NCI-H2227 (cell line): Measurements from ENCODE around the gene SDE2.
"Not testable (repeated sequence)": the region's sequence is repeated elsewhere in the genome, so short reads cannot be mapped to it uniquely, and the experiment has no call there.

ENCODE experiments used
- DNase-seq: peaks from one replicate; lab custom pipeline; 2025; ENCODE audit not compliant: unreplicated experiment; lab: John Stamatoyannopoulos, UW

Gene SDE2

DNA sequence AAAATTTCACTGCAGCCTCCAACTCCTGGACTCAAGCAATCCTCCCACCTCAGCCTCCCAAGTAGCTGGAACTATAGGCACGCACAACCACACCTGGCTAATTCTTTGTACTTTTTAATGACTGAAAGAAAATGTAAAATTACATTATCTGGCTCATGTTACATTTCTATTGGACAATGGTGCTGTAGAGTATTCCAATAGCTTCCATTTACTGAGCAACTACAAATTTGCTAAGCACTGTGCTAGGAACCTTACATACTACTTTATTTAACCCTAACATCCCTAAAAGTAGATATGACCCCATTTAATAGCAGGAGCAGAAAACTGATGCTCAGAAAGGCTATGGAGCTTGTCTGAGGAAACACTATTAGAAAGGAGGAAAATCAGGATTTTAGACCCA lies 19.7 kb downstream of the SDE2 start:
- no peak for DNase-seq

DNA sequence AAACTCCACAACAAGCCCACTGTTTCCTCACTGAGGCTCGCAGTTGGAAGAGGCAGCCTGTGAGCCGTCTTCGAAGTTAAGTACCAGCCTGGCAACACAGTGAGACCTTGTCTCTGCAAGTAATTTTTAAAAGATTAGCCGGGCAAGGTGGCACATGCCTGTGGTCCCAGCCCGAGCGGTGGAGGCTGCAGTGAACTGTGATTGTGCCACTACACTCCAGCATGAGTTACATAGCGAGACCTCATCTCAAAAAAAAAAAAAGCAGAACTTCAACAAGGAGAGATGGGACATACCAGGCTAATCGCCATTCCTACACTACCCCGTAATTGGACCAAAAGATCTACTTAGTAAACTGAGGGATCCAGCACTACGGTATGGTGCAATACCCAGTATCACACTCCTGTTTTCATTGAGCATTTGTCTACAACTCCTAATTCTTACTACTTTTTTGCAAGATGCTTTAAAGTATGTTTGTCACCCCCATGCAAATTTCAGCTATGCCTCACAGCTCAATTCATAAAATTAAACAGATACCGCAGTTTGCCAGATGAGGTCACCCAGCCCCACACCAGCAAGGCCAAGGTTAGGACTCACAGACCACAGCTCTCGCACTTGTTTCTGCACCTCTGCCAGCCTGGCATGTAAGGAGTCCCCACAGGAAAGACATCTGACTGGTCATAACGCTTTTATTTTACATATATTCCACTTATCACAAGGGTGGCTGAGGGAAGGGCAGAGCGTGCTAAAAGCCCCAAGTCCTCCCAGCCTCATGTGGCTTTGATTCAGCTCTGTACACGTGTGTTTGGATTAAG lies 21.0 kb downstream of the SDE2 start:
- DNase-seq, result no peak

DNA sequence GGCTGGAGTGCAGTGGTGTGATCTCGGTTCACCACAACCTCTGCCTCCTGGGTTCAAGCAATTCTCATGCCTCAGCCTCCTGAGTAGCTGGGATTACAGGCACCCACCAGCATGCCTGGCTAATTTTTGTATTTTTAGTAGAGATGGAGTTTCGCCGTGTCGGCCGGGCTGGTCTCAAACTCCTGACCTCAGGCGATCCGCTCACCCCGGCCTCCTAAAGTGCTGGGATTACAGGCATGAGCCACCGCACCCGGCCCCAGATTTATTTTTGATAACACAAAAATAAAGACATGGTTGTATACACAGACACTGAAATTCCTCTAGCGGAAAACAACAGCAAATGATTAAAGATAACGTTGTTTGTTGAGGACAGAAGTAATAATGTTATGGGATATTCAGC lies 24.0 kb downstream of the SDE2 start:
- DNase-seq, result not testable (repeated sequence)

DNA sequence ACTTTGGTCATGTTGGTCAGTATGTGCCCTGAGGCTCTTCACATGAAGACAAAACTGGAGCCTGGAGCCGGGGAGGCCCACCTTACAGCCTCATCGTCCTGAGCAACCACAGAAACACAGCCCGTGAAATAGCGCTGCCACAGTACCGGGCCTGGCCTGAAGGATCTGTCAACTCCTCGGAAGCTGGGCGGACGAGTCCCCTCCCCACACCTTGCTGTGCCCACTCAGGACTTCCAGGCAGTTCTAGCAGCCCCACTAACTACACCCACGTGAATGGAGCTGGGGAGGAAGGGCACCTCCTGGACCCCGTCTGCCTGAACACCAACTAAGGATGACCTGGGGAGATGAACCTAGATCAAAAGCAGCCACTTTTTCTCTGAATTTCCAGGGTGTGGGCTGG lies 24.7 kb downstream of the SDE2 start:
- no peak for DNase-seq

DNA sequence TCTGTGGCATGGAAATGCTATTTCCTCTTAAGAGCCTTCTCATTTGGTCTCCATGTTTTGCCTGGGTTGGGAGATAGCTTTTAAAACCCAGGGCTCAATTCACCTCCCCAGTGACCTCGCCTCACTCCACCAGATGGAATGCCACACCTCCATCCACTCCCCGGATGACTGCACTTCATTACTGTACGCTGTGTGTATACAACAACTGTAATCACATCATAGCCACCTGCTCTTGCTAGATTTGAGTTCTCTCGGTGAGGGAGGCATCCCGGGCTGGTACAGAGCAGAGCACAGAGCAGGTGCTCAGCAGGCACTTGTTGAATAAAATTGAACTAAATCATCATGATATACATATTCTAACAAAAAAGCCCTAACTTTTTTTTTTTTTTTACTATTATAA lies 26.0 kb downstream of the SDE2 start:
- peak; percentile 78 for DNase-seq

DNA sequence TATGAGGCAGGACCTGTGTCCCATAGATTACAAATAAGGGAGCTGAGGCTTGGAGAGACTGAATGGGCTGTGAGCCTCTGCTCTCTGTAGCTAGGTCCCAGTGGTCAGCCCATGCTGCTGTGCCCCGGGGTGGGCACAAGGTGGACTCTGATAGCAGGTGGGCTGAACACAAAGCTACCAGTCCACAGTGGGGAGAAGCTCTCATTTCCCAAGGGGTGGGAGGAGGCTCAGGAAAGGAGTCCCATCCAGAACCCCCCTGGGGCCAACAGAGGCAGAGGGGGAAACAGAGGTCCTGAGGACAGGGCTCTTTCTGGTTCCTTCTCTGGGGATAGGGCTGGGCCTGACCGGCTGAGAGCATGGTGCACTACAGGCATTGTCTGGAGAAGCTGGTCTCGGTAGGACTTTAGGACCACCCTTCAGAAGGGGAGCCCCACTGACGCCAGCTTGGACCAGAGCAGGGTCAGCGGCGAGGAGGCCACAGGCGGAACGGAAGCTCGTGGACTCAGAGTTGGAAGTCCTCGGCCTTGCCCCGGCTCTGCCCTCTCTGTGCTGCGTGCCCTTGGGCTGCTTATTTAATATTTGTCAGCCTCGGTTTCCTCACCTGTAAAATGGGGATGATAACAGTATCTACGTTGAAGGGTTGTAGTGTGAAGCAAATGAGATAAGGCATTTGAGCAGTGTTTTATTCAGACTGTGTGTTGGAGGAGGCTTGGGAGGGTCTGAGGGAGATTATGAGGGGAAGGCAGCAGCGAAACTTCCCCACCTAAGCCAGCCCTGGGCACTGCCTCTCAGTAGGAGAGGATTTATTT lies 26.6 kb downstream of the SDE2 start:
- DNase-seq, result no peak

DNA sequence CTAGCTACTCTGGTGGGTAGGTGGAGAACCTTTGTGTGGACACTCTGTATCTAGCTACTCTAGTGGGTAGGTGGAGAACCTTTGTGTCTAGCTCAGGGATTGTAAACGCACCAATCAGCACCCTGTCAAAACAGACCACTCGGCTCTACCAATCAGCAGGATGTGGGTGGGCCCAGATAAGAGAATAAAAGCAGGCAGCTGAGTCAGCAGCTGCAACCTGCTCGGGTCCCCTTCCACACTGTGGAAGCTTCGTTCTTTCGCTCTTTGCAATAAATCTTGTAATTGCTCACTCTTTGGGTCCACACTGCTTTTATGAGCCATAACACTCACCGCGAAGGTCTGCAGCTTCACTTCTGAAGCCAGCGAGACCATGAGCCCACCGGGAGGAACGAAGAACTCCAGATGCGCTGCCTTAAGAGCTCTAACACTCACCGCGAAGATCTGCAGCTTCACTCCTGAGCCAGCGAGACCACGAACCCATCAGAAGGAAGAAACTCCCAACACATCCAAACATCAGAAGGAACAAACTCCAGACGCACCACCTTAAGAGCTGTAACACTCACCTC lies 28.5 kb downstream of the SDE2 start:
- DNase-seq, result not testable (repeated sequence)

DNA sequence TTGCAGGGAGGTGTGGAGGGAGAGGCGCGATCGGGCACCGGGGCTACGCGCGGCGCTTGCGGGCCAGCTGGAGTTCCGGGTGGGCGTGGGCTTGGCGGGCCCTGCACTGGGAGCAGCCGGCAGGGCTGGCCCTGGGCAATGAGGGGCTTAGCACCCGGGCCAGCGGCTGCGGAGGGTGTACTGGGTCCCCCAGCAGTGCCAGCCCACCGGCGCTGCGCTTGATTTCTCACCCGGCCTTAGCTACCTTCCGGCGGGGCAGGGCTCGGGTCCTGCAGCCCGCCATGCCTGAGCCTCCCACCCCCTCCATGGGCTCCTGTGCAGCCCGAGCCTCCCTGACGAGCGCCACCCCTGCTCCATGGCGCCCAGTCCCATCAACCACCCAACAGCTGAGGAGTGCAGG lies 29.4 kb downstream of the SDE2 start:
- DNase-seq, result not testable (repeated sequence)

DNA sequence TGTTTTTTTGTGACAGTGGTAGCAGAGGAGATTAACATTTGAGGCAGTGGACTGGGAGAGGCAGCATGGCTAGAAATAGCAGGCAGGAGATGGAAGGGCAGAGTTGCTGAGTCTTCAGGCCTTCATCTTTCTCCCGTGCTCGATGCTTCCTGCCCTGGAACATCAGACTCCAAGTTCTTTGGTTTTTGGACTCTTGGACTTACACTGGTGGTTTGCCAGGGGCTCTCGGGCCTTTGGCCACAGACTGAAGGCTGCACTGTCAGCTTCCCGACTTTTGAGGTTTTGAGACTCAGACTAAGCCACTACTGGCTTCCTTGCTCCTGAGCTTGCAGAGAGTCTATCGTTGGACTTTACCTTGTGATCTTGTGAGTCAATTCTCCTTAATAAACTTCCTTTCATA lies 33.9 kb downstream of the SDE2 start:
- no peak for DNase-seq

DNA sequence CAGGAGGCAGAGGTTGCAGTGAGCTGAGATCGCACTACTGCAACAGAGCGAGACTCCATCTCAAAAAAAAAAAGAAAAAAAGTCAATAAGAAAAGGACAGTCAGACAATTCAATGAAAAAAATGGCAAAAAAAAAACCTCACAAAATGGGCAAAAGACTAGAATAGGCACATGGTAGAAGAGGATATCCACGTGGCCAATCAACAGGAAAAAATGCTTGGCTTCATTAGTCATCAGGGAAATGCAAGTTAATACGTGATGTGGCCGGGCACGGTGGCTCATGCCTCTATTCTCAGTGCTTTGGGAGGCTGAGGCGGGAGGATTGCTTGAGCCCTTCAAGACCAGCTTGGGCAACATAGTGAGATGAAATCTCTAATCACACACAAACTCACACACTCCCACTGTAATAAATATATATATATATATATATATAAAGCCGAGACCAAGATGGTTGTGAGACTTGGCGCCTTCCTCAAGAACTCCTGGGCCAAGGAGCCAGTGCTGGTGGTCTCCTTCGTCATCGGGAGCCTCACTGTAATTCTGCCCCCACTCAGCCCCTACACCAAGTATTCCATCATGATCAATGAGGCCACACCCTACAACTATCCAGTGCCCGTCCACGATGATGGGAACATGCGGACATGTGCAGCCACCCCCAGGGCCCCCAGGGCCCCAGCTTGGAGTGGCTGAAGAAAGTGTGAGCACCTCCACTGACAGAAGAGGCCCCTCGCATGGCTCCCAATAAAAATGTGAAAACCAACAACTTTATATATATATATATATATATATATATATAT lies 35.2 kb downstream of the SDE2 start:
- no peak for DNase-seq

DNA sequence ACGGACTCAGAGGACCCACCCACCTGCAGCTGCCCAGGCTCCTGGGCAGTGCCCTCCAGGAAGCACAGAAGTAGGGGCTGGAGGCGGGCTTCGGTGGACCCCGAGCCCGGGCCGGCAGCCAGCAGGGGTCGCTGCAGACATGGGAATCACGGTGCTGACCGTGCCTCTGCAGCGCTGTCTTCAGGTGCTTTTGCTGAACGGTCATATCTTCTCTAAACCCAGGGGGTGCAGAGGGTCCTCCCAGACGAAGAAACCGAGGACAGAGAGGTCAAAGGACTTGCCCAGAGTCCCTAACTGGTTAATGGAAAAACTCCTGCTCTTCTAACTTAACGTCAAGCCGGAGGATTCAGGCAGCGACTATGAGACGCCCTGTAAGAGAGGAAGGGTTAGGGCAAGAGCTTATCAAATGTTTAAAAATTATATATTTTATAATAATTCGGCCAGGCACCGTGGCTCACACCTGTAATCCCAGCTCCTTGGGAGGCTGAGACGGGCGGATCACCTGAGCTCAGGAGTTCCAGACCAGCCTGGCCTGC lies 36.6 kb downstream of the SDE2 start:
- DNase-seq, result peak; percentile 77

DNA sequence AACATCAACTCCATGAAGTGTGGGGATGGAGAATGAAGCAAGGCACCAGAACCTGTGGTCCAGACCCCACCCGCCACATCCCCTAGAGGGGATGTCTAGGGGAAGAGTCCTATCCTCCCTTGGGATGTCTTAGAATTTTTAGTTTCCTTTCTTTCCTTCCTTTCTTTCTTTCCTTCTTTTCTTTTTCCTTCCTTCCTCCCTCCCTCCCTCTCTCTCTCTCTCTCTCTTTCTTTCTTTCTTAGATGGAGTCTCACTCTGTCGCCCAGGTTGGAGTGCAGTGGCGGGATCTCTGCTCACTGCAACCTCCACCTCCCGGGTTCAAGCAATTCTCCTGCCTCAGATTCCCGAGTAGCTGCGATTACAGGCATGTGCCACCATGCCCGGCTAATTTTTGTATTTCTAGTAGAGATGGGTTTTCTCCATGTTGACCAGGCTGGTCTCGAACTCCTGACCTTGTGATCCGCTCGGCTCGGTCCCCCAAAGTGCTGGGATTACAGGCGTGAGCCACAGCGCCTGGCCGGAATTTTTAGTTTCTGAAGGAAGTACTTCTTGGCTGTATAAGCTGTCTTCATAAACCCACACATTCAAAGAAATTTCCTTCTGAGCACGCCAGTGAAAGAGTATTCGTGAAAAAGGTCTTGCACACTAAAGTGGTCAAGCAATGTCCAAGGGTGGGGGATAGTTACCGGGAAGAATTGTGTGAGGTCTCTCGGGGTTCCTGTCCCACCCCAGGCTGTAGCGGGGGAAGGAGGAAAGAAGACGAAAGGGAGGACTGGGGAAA lies 37.3 kb downstream of the SDE2 start:
- DNase-seq, result no peak

DNA sequence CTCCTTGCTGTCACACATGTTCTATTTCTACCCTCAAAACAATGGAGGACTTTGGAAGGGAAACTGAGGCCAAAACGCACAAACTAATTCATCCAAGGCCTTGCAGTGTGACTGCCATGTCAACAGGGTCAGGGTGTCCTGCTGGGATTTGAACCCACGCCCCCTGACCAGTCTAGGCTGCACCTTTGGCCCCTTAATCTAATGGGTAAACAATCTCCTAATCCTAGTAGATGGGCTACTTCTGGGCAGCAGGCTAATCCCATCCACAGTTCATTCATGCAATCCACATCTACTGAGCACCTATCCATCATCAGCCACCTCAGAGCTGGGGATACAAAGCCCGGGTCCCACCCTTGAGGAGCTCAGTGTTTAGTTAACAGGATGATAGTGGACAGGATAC lies 41.1 kb downstream of the SDE2 start:
- DNase-seq, result no peak

DNA sequence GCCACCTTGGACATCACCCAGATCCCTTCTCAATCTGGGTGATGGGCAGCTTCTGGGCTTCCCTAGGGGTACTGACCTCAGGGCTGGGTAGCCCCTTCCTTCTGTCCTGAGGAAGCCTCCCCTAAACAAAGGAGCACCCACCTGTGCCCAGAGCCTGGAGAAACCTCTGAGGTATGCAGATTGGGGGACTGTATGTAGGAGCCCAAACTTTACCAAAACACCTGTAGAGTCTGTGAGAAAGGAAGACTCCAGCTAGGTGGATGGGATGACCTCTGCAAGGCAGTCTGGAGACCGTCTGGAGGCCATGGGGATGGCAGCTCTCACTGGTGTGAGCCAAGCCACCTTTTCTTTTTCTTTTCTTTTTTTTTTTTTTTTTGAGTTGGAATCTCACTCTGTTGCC lies 44.4 kb downstream of the SDE2 start:
- DNase-seq, result no peak

DNA sequence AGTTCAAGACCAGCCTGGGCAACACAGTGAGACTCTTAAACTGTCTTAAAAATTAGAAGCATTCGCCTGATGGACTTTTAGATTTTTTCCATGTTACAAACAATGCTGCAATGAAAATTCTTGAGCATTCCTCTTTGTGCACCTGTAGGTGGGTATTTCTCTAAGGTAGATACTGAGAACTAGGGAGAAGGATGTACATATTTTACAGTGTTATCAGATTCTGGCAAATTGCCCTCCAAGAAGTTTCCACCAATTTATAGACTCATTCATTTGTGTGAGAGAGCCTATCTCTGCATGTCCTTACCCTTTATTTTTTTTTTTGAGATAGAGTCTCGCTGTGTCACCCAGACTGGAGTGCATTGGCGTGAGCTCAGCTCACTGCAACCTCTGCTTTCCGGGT lies 45.8 kb downstream of the SDE2 start:
- DNase-seq, result no peak

DNA sequence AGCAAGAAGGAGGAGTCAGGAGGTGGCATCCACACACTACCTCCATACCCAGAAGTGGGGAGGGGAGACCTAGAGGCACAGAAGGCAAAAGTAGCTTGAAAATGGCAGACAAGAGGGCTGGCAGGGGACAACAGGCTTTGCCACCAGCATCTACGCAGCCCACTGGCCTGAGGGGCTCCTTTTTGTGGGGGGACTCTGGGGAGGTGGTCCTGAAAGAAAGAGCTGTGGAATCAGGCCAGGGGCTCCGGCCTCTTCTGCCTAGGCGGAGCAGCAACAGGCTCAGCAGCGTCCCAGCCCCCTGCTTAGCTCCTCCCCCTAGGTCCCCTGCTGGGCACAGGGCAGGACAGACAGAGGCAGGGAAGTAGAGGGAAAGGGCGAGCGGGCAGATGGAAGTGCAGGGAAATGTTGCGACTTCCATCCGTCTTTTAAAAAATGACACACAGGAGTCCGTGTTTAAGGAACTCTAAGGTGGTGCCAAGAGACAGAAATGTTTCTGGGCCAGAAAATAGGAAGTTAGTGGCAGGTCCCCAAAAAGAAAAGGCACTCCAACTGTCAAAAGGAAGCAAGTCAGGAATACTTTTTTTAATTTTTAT lies 48.1 kb downstream of the SDE2 start:
- DNase-seq, result no peak

DNA sequence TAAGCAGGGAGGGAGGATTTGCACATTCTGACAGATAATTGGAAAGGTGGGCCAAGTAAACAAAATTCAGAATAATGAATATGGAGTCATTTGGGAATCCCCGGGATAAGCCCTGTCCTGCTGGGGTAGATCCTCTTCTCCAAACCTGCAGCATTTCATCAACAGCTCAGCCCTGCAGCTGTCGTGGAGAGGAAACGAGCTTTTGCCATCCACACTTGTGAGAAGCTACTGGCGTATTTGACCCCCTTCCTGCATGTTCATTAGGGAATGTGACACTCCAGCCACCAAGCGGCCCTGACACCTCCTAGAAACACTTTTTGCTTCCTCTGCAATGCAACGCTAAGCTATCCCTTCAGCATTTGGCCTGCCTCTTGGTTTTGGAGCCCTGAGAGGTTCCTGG lies 50.1 kb downstream of the SDE2 start:
- no peak for DNase-seq

DNA sequence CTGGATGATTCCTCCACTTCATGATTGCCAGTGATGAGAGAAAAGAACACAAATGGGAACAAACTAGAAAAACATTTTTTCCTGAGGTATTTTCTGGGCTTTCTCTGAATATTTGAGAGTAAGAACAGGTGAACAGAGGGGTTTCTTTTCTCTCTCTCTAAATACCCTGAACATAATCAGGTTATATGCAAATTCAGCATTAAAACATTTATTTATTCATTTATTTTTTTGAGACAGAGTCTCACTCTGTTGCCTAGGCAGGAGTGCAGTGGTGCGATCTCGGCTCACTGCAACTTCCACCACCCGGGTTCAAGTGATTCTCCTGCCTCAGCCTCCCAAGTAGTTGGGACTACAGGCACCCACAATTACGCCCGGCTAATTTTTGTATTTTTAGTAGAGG lies 52.3 kb downstream of the SDE2 start:
- DNase-seq, result no peak

DNA sequence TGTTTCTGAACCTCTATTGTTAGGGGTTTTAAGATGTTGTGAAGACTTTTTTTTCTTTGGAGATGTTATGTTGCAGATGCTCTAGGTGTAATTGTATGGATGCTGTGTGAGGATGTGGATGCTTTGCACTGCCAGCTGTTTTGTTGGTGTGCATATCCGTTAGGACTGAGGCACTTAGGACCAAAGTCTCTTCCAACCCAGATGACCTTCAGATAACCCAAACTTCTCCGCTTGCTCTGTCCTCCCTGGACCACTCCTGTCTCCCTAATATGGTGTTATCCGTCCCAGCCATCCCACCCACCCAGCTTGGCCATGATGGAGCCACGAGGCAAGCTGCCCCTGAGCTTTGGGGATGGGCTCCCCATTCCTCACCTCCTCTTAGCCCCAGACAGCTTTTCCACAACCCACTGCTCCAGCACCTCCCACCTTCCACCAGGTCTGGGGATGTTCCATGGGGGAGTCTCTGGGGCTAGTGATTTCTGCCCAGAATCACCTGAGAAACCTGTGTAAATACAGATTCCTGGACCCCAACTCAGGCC lies 53.0 kb downstream of the SDE2 start:
- no peak for DNase-seq

DNA sequence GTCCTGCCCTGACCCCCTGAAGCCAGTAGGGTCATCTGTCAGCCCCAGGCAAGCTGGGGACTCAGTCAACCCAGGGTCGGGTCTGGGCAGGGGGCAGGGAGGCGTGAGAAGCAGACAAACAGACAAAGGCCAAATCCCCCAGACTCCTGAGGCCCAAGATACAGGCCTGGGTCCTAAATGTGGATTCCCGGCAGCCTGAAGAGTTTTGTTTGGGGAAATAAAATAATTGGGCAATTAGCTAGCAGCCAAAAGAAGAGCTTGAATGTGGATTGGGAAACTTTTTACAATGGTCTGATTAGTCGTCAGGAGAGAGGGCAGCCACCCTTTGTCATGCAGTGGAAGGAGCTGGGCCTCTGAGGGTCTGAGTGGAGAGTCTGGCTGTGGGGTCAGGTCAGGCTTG lies 53.6 kb downstream of the SDE2 start:
- DNase-seq, result no peak
